Neuronal stem cell (in vitro differentiated cells): Measurements from ENCODE around the gene COX8A. TPM values are rescaled to one million over a fixed set of nuclear protein-coding genes. Genes with fewer than 3 reads are reported as not detected.

ENCODE experiments used
- small RNA-seq: library from polyadenylated mRNA; stranded (forward); fragments of <200 nt; extraction: miRNeasy Mini kit (QIAGEN cat#:217004); gene quantifications from one replicate; pipeline ENCODE3, GENCODE V24; 2013; ENCODE audit not compliant: insufficient read depth

COX8A gene

Small RNA genes lying within 50 kb of the gene (small RNA-seq; reads per million reads assigned to genes)
- gene RNU6-45P: not detected
